GM19025 (cell line): ENCODE measurements around the gene KANSL3.

Experiments
- ATAC-seq: cut with Tn5 transposase; IDR thresholded peaks from one replicate; pipeline ENCODE4 v1.9.1; 2021; ENCODE audit warnings: mild to moderate bottlenecking, low read depth, moderate library complexity; ENCODE audit not compliant: unreplicated experiment

Gene KANSL3

GRCh38 chr2:96616128-96616527 lies 22.0 kb downstream of the KANSL3 start:
- no peak for ATAC-seq

GRCh38 chr2:96608469-96609455 lies 29.4 kb downstream of the KANSL3 start:
- ATAC-seq = no peak

GRCh38 chr2:96604104-96604503 lies 34.0 kb downstream of the KANSL3 start:
- no peak for ATAC-seq

- no peak for ATAC-seq
These were observed 35.7 kb downstream of the KANSL3 start for GRCh38 chr2:96602330-96602823.

GRCh38 chr2:96601382-96602292 lies 36.5 kb downstream of the KANSL3 start:
- no peak for ATAC-seq

GRCh38 chr2:96599941-96600340 lies 38.2 kb downstream of the KANSL3 start:
- ATAC-seq = no peak

GRCh38 chr2:96596596-96596995 lies 41.5 kb downstream of the KANSL3 start:
- no peak for ATAC-seq

GRCh38 chr2:96594691-96595152 lies 43.4 kb downstream of the KANSL3 start:
- no peak for ATAC-seq

GRCh38 chr2:96594282-96594681 lies 43.8 kb downstream of the KANSL3 start:
- ATAC-seq = no peak

GRCh38 chr2:96591494-96591893 lies 46.6 kb downstream of the KANSL3 start:
- ATAC-seq = no peak

- ATAC-seq = no peak
These were observed 47.1 kb downstream of the KANSL3 start for GRCh38 chr2:96591054-96591453.

- no peak for ATAC-seq
These were observed 50.3 kb downstream of the KANSL3 start for GRCh38 chr2:96587843-96588242.

GRCh38 chr2:96584017-96584416 lies 54.1 kb downstream of the KANSL3 start:
- no peak for ATAC-seq

- no peak for ATAC-seq
These were observed 57.3 kb downstream of the KANSL3 start for GRCh38 chr2:96580771-96581170.

GRCh38 chr2:96579422-96579821 lies 58.7 kb downstream of the KANSL3 start:
- ATAC-seq = no peak

GRCh38 chr2:96578731-96579130 lies 59.4 kb downstream of the KANSL3 start:
- ATAC-seq = no peak

GRCh38 chr2:96577501-96577900 lies 60.6 kb downstream of the KANSL3 start:
- no peak for ATAC-seq

- no peak for ATAC-seq
These were observed 62.2 kb downstream of the KANSL3 start for GRCh38 chr2:96575785-96576456.

- ATAC-seq = no peak
These were observed 63.7 kb downstream of the KANSL3 start for GRCh38 chr2:96574364-96574763.

GRCh38 chr2:96568094-96568493 lies 70.0 kb downstream of the KANSL3 start:
- no peak for ATAC-seq
